Uterus (tissue), 4 donors: ENCODE data around the gene VIM. TPM values are rescaled to one million over a fixed set of nuclear protein-coding genes. Genes with fewer than 3 reads are reported as not detected.

Source experiments
- DNase-seq, 2 donors: peaks; one replicate each; pipeline ENCODE4 v3.0.0-alpha.2; 2019 to 2020
- H3K27ac ChIP-seq, 2 donors: fragments of 200-600 bp; sonication (generic); 1 replicate in 1 of 2; 2 replicates in 1 of 2; pipeline ENCODE4 v1.5.1; 2016 to 2018
- H3K27me3 ChIP-seq, 2 donors: fragments of 200-600 bp; sonication (generic); one replicate each; pipeline ENCODE4 v1.5.1; 2018 to 2019; ENCODE audit warnings: control low read depth in 1 of 2
- H3K36me3 ChIP-seq, 2 donors: fragments of 200-600 bp; sonication (generic); one replicate each; pipeline ENCODE4 v1.5.1; 2019; ENCODE audit warnings: control low read depth in 1 of 2
- H3K4me1 ChIP-seq, 2 donors: fragments of 200-600 bp; sonication (generic); one replicate each; pipeline ENCODE4 v1.5.1; 2018 to 2019; ENCODE audit warnings: control low read depth in 1 of 2
- H3K4me3 ChIP-seq, 2 donors: fragments of 200-600 bp; sonication (generic); 1 replicate in 1 of 2; 2 replicates in 1 of 2; pipeline ENCODE4 v1.5.1; 2018 to 2019; ENCODE audit warnings: mild to moderate bottlenecking in 1 of 2
- H3K9me3 ChIP-seq, 2 donors: fragments of 200-600 bp; sonication (generic); one replicate each; pipeline ENCODE4 v1.5.1; 2019; ENCODE audit warnings: control low read depth in 1 of 2
- CTCF ChIP-seq, 4 experiments: fragments of 200-600 bp in 2 of 4; fragments of 450-650 bp in 2 of 4; sonication (generic) in 2 of 4; IDR thresholded peaks; one replicate each; pipeline ENCODE4 v1.5.1; 2016 to 2019; ENCODE audit warnings: antibody characterized with exemption in 4 of 4, mild to moderate bottlenecking in 2 of 4, moderate library complexity in 1 of 4
- POLR2A ChIP-seq, 2 donors: fragments of 450-650 bp; IDR thresholded peaks; one replicate each; pipeline ENCODE4 v1.6.1; 2016; ENCODE audit warnings: antibody characterized with exemption in 2 of 2, mild to moderate bottlenecking in 1 of 2, moderate library complexity in 1 of 2
- intact Hi-C: fragments of 100-400 bp; cut with DNase I; formaldehyde crosslinking; loops from one replicate; pipeline ENCODE4 v1.15.1; 2023; ENCODE audit warnings: low total_unique reads
- total RNA-seq, 4 donors: library from RNA; depleted of rRNA in 3 of 4; stranded (reverse); fragments of >200 nt in 3 of 4; gene quantifications; one replicate each; pipeline versions ENCODE4 v1.1.0 to v1.2.4, GENCODE V29; 2014 to 2023
- donor health status: DM: yes; HTN: yes; CAD: no.

Gene VIM
- total RNA-seq, 4 donors from 2014 or later, result 1,892 to 2,495 (median 2,052) TPM

- Histone ChIP-seq H3K4me3 (no peak overlapping the region), H3K36me3 (no peaks in the 10 kb centered on the region), H3K9me3 (no peaks in the 10 kb centered on the region), H3K27ac (no peak overlapping the region), H3K27me3 (no peaks in the 10 kb centered on the region), H3K4me1 (no peaks in the 10 kb centered on the region)
- intact Hi-C loops, result no loop called here
- no peak for TF ChIP-seq CTCF (IDR thresholded peaks at IDR 0.05)
- no peak for TF ChIP-seq POLR2A (IDR thresholded peaks at IDR 0.05)
- DNase-seq, result no peak
Measured at GRCh38 chr10:17222329-17222728, 5.7 kb upstream of the VIM start.

GRCh38 chr10:17225808-17226207, 2.2 kb upstream of the VIM start:
- TF ChIP-seq CTCF (IDR thresholded peaks at IDR 0.05), result no peak
- no peak for DNase-seq
- intact Hi-C loops, result no loop called here
- Histone ChIP-seq H3K9me3 (no peaks in the 10 kb centered on the region), H3K27me3 (no peaks in the 10 kb centered on the region), H3K27ac (no peak overlapping the region), H3K4me3 (no peak overlapping the region), H3K4me1 (no peaks in the 10 kb centered on the region), H3K36me3 (no peaks in the 10 kb centered on the region)

DNA sequence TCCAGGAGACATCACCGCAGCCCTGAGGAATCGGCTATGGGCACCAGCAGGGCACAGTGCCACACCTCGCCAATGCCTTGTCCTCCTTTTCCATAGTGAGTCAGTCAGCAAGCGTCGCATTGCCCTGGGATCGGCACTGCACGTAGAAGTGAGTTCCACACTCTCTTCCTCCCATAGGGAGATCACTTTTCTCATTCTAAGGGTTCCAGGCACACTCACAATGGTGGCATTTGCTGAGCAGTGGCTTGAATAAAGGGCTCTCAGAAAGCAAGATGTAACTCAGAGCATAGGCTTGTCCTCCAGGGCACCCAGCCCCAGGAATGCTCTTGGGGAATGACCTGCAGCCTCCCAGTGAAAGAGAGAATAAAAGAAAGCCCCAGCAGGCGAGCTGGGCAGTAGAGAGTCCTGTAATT, 1.1 kb upstream of the VIM start:
- no peaks in the 10 kb centered on the region for H3K9me3 ChIP-seq
- H3K4me3 ChIP-seq, result peak overlapping the region in 1 of 2 donors; percentile 97
- intact Hi-C loops, result no loop called here
- peak overlapping the region; percentile 100 for H3K27ac ChIP-seq
- H3K36me3 ChIP-seq, result no peaks in the 10 kb centered on the region
- no peak for DNase-seq
- no peaks in the 10 kb centered on the region for H3K27me3 ChIP-seq
- no peaks in the 10 kb centered on the region for H3K4me1 ChIP-seq
- TF ChIP-seq POLR2A (IDR thresholded peaks at IDR 0.05) (no peak), CTCF (IDR thresholded peaks at IDR 0.05) (no peak)

- intact Hi-C loops, result no loop called here
- peak overlapping the region; percentile 100 for H3K27ac ChIP-seq
- no peaks in the 10 kb centered on the region for H3K36me3 ChIP-seq
- DNase-seq, result no peak
- no peaks in the 10 kb centered on the region for H3K4me1 ChIP-seq
- H3K9me3 ChIP-seq, result no peaks in the 10 kb centered on the region
- TF ChIP-seq CTCF (IDR thresholded peaks at IDR 0.05), result peak; percentile 29 to 59 (median 54)
- no peak for TF ChIP-seq POLR2A (IDR thresholded peaks at IDR 0.05)
- peak overlapping the region; percentile 93 to 97 for H3K4me3 ChIP-seq
- H3K27me3 ChIP-seq, result no peaks in the 10 kb centered on the region
Measured at GRCh38 chr10:17227367-17228090, 512 bp upstream of the VIM start.

DNA sequence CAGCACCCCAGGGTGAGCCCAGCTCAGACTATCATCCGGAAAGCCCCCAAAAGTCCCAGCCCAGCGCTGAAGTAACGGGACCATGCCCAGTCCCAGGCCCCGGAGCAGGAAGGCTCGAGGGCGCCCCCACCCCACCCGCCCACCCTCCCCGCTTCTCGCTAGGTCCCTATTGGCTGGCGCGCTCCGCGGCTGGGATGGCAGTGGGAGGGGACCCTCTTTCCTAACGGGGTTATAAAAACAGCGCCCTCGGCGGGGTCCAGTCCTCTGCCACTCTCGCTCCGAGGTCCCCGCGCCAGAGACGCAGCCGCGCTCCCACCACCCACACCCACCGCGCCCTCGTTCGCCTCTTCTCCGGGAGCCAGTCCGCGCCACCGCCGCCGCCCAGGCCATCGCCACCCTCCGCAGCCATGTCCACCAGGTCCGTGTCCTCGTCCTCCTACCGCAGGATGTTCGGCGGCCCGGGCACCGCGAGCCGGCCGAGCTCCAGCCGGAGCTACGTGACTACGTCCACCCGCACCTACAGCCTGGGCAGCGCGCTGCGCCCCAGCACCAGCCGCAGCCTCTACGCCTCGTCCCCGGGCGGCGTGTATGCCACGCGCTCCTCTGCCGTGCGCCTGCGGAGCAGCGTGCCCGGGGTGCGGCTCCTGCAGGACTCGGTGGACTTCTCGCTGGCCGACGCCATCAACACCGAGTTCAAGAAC, 1.1 kb downstream of the VIM start:
- peak; percentile 93 to 94 for DNase-seq
- Histone ChIP-seq H3K9me3 (no peaks in the 10 kb centered on the region), H3K4me3 (peak overlapping the region; percentile 93 to 97), H3K36me3 (no peaks in the 10 kb centered on the region), H3K27me3 (no peaks in the 10 kb centered on the region), H3K4me1 (no peaks in the 10 kb centered on the region), H3K27ac (peak overlapping the region; percentile 100)
- peak; percentile 33 to 91 for TF ChIP-seq POLR2A (IDR thresholded peaks at IDR 0.05)
- peak in 1 of 4 experiments; percentile 25 for TF ChIP-seq CTCF (IDR thresholded peaks at IDR 0.05)
- intact Hi-C loops, result no loop called here
